Measurements from ENCODE around the gene DCLRE1B.

The DCLRE1B gene

DNA sequence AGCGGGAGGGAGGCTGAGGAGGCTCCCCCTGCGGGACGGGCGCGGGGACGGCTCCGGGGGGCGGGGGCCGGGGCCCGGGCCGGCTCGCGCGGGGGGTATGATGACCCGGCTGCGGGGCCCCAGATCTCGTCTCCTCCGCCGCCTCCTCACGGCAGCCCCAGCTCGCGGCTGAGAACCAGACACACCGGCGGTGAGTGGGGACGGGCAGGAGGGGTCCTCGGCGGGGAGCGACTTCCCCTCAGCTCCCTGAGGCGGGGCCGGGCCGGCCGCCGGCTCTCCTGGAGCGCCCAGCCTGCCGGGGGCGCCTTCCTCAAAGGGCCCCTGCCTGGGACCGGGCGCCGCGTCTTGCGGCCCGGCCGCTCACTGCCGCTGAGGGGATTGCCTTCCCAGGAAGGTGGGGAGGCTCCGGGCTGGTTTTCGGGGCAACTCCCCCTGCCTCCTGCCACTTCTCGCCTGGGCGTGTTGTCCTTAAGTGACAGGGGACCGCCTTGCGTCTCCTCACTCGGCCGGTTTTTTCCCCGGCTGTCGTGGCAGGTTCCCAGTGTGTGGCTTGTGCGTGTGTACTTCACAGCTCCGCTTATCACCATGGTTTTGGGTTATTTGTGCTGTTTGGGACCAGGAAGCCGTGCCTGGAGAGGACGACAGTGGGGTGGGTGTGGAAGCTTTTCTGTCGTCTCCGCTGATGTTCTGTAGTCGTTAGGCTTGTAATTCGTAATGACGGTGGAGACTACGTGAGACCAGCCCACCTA is 24.8 kb downstream of the DCLRE1B start (continued):
- TF ChIP-seq ZNF26 (tag by site-specific recombination; IDR thresholded peaks at IDR 0.05), result no peak
- peak; percentile 37; the same call in 1 of the 2 replicates for TF ChIP-seq GLIS1 (tag by site-specific recombination; IDR thresholded peaks at IDR 0.05)
- no peak for TF ChIP-seq ZNF843 (tag by site-specific recombination; IDR thresholded peaks at IDR 0.05)
- no peak for TF ChIP-seq TCF7L2 (IDR thresholded peaks at IDR 0.05; ENCODE audit: borderline replicate concordance, low read depth, low read length)
- TF ChIP-seq ZNF513 (tag by site-specific recombination; IDR thresholded peaks at IDR 0.05), result no peak
- no peak for TF ChIP-seq ZNF623 (tag by site-specific recombination; IDR thresholded peaks at IDR 0.05)
- no peak for TF ChIP-seq ZNF133 (tag by site-specific recombination; IDR thresholded peaks at IDR 0.05)
- TF ChIP-seq MYNN (tag by site-specific recombination; IDR thresholded peaks at IDR 0.05; ENCODE audit: borderline replicate concordance), result no peak
- TF ChIP-seq ZNF155 (tag by site-specific recombination; IDR thresholded peaks at IDR 0.05), result no peak
- TF ChIP-seq ZNF175 (tag by site-specific recombination; IDR thresholded peaks at IDR 0.05), result no peak
- TF ChIP-seq CTCF (tag by site-specific recombination; IDR thresholded peaks at IDR 0.05), result peak; percentile 26
- no peak for TF ChIP-seq ZNF121 (tag by site-specific recombination; IDR thresholded peaks at IDR 0.05)
- TF ChIP-seq, protein P1, sequence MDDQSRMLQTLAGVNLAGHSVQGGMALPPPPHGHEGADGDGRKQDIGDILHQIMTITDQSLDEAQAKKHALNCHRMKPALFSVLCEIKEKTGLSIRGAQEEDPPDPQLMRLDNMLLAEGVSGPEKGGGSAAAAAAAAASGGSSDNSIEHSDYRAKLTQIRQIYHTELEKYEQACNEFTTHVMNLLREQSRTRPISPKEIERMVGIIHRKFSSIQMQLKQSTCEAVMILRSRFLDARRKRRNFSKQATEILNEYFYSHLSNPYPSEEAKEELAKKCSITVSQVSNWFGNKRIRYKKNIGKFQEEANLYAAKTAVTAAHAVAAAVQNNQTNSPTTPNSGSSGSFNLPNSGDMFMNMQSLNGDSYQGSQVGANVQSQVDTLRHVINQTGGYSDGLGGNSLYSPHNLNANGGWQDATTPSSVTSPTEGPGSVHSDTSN (CRISPR knock-in tag; IDR thresholded peaks at IDR 0.05), result peak; percentile 6; the same call in 1 of the 2 replicates
- no peak for TF ChIP-seq PRDM1 (tag by site-specific recombination; IDR thresholded peaks at IDR 0.05)
- no peak for TF ChIP-seq ZNF621 (tag by site-specific recombination; IDR thresholded peaks at IDR 0.05)
- no peak; the same call in 1 of the 2 replicates for TF ChIP-seq ZNF341 (tag by site-specific recombination; IDR thresholded peaks at IDR 0.05; ENCODE audit: low read depth)
- TF ChIP-seq ZSCAN4 (tag by site-specific recombination; IDR thresholded peaks at IDR 0.05), result no peak
- no peak for TF ChIP-seq ZNF426 (tag by site-specific recombination; IDR thresholded peaks at IDR 0.05)
- TF ChIP-seq, protein P2, sequence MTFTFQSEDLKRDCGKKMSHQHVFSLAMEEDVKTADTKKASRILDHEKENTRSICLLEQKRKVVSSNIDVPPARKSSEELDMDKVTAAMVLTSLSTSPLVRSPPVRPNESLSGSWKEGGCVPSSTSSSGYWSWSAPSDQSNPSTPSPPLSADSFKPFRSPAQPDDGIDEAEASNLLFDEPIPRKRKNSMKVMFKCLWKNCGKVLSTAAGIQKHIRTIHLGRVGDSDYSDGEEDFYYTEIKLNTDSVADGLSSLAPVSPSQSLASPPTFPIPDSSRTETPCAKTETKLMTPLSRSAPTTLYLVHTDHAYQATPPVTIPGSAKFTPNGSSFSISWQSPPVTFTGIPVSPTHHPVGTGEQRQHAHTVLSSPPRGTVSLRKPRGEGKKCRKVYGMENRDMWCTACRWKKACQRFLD (tag by site-specific recombination; IDR thresholded peaks at IDR 0.05), result no peak
- no peak for TF ChIP-seq ZNF24 (tag by site-specific recombination; IDR thresholded peaks at IDR 0.05)
- TF ChIP-seq ZNF830 (tag by site-specific recombination; IDR thresholded peaks at IDR 0.05; ENCODE audit: low read depth), result no peak
- no peak for TF ChIP-seq ZNF132 (tag by site-specific recombination; IDR thresholded peaks at IDR 0.05; ENCODE audit: borderline replicate concordance)
- TF ChIP-seq GLIS2 (tag by site-specific recombination; IDR thresholded peaks at IDR 0.05), result peak; percentile 80
- TF ChIP-seq ZBTB10 (tag by site-specific recombination; IDR thresholded peaks at IDR 0.05), result no peak
- TF ChIP-seq MEIS1 (CRISPR knock-in tag; IDR thresholded peaks at IDR 0.05; ENCODE audit: borderline replicate concordance), result no peak
- TF ChIP-seq ZNF600 (tag by site-specific recombination; IDR thresholded peaks at IDR 0.05), result peak; percentile 31; the same call in 1 of the 2 replicates
- TF ChIP-seq YY2 (tag by site-specific recombination; IDR thresholded peaks at IDR 0.05), result no peak
- TF ChIP-seq ZNF747 (tag by site-specific recombination; IDR thresholded peaks at IDR 0.05), result no peak

Measured in HEK293 (cell line).